Transverse colon (tissue), 4 donors: ENCODE results near the gene MB21D2.

ENCODE experiments used
- EP300 ChIP-seq: sonication (generic); formaldehyde crosslinking; IDR thresholded peaks from one replicate; pipeline ENCODE4 v1.6.1; 2017; ENCODE audit warnings: antibody characterized with exemption, low read depth
- POLR2AphosphoS5 ChIP-seq, 3 donors: sonication (generic); formaldehyde crosslinking; IDR thresholded peaks; one replicate each; pipeline ENCODE4 v1.6.1; 2016; ENCODE audit warnings: antibody characterized with exemption in 3 of 3
- TF ChIP-seq, protein P1 (sequence below), 5 experiments: fragments of 200-600 bp in 3 of 5; fragments of 450-650 bp in 2 of 5; sonication (generic) in 3 of 5; IDR thresholded peaks; 1 replicate in 2 of 5; 2 replicates in 3 of 5; pipeline ENCODE4 v1.5.1; 2016 to 2017; ENCODE audit warnings: antibody characterized with exemption in 5 of 5, inconsistent platforms in 3 of 5, mild to moderate bottlenecking in 2 of 5, moderate library complexity in 1 of 5

DNA sequence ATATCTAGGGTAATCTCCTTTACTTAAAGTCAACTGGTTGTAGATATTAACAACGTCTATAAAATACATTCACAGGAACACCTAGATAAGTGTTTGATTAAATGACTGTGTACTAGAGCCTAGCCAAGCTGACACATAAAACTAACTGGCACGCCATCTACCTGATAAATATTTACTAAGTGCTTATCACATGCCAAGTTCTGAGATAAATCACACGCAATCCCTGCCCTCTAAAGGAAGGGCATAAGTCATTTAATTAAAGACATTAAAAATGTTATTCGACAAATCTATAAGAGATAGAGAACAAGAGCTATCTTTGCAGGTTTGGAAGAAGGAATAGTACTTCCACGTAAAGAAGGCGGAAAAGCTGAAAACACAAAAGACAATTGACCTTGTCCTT is 11.1 kb upstream of the MB21D2 start:
- TF ChIP-seq EP300 = no peak
- TF ChIP-seq, protein P1, sequence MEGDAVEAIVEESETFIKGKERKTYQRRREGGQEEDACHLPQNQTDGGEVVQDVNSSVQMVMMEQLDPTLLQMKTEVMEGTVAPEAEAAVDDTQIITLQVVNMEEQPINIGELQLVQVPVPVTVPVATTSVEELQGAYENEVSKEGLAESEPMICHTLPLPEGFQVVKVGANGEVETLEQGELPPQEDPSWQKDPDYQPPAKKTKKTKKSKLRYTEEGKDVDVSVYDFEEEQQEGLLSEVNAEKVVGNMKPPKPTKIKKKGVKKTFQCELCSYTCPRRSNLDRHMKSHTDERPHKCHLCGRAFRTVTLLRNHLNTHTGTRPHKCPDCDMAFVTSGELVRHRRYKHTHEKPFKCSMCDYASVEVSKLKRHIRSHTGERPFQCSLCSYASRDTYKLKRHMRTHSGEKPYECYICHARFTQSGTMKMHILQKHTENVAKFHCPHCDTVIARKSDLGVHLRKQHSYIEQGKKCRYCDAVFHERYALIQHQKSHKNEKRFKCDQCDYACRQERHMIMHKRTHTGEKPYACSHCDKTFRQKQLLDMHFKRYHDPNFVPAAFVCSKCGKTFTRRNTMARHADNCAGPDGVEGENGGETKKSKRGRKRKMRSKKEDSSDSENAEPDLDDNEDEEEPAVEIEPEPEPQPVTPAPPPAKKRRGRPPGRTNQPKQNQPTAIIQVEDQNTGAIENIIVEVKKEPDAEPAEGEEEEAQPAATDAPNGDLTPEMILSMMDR (IDR thresholded peaks at IDR 0.05) = no peak
- TF ChIP-seq POLR2AphosphoS5 (IDR thresholded peaks at IDR 0.05) = no peak
